Measurements from ENCODE around the gene COPB1.

COPB1 gene

DNA sequence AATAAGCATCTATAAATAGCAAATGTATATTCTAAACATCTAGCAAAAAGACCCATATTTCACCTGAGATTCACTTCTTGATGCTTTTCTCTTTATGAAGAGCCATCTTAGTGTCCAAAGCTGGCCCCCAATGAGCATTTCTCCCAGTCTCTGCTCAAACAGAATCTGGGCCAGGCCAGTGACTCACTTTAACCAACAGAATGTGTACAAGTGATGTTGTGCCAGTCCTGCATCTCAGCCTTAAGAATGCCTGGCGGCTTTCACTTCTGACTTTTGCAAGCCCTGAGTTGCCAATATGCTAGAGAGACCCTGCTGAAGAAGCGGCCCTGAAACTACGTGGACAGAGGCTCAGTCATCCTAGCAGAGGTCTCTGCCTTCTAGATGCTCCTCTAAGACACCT is 6.9 kb upstream of the COPB1 start:
- in situ Hi-C loops (cut with HindIII; ENCODE audit: low sequenced_read_pairs) = no loop called here

DNA sequence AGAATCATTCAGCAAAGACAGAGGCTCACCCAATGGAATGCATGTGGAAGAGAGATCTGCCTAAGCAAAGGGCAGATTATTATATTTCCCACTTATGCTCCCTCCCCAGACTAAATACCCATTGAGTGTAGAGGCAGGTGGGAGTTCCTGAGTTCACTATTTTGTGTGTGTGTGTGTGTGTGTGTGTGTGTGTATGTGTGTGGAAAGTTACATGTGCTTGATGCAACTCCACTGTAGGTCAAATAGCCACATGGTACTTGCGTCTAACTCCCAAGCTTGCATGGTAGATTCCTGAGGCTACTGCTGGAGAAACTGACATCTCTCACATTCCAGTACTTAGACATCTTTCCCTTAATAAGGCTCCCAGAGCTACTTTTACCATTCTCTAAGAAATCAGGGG is 3.4 kb upstream of the COPB1 start:
- in situ Hi-C loops (cut with HindIII; ENCODE audit: low sequenced_read_pairs) = no loop called here

DNA sequence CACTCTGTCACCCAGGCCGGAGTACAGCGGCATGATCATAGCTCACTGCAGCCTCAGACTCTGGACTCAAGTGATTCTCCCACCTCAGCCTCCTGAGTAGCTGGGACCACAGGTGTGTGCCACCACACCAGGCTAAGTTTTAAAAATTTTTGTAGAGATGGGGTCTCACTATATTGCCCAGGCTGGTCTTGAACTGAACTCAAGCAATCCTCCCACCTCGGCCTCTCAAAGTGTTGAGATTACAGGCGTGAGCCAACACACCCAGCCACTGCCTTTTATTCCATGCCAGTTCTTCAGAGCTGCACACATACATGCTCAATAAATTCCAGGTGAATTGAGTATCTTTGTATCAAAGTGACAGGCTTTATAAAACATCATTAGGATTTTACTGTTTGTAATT is 2.4 kb upstream of the COPB1 start:
- in situ Hi-C loops (cut with HindIII; ENCODE audit: low sequenced_read_pairs) = no loop called here

DNA sequence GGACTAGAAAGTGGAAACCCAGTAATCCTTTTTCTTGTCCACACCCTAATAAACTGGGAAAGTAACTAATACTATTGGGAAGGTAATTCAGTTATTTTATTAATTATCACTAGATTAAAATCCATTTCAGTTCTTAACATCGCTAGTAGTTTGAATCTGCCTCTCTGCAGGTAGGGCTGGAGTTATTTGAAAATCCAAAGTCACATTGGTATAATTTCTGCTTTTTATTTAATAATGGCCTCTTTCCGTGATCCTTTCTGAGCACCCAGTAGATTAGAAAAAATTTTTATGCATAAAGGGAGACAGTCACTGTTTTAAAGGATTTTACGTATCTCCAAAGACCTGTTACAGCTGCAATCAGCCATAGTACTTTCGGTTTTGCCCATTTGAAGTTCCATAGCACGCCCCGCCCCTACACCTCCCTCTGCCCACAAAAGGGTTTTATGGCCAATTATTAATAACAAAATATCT is 605 bp upstream of the COPB1 start:
- in situ Hi-C loops (cut with HindIII; ENCODE audit: low sequenced_read_pairs) = no loop called here

DNA sequence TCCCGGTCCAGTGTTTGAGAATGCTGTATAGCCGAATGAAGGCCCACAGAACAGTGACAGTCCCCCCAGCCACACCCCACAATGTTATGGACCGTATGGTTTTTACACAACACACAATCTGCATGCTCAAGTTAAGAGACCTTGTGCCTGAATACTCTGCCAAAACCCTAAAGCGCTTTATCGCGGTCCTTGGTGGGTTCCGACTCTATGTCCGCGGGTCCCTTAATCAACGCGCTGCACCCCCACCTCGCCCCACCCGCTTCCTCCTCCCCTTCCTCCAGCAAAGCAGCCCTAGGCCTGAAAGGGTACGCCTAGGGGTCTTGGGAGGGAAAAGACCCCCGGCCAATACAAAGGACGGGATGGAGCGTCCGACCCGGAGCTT is 442 bp downstream of the COPB1 start:
- in situ Hi-C loops (cut with HindIII; ENCODE audit: low sequenced_read_pairs) = no loop called here

DNA sequence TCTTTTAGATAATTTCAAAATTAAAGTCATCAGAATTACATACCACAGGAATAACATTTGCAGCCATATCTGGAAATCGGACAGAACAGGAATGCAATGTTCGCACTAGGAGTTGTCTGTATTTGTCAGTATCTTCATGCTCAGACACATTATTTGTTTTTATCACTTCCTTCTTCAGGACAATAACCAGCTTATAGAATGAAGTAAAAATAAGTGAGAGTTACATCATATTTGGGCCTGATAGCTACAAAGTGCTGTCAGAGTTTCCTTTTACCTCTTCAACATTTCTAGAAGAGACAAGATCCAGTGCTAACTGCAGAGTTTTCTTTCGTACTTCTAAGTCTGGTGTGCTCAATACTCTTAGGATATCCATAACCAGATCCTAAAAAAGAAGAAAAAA is 18.9 kb downstream of the COPB1 start:
- in situ Hi-C loops (cut with HindIII; ENCODE audit: low sequenced_read_pairs) = no loop called here

DNA sequence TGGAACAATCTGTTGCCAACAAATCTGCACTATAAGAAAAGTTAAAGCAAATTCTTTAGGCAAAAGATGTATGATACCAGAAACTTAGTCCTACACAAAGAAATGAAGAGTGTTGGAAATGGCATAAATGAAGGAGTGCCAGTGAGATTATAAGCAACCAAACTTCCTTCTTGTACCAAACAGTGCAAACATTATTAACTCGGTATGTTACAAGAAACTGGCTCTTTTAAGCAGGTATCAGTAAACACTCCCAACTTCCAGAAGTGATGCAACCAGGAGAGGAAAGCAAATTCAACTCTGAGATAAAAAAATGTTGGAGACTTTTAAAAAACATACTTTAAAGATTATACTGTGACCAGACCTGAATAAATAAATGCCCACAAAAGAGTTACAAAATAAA is 28.5 kb downstream of the COPB1 start:
- in situ Hi-C loops (cut with HindIII; ENCODE audit: low sequenced_read_pairs) = no loop called here

DNA sequence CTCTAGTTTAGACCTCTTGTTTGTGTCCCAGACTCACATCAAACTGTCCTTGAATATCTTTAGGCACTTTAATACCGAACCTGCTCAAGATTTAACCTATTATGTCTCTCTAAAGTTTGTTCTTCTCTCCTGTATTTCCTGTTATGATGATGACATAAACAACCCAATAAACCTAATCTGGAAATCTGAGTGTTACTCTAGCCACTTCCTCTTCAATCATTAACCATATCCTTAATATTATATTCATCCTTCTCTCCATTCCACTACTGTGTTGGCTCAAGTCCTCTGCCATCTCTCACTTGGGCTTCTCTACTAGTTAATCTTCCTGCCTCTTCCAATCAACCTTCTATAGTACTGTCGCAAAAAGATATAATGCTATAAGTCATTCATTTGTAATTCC is 36.0 kb downstream of the COPB1 start:
- in situ Hi-C loops (cut with HindIII; ENCODE audit: low sequenced_read_pairs) = no loop called here

DNA sequence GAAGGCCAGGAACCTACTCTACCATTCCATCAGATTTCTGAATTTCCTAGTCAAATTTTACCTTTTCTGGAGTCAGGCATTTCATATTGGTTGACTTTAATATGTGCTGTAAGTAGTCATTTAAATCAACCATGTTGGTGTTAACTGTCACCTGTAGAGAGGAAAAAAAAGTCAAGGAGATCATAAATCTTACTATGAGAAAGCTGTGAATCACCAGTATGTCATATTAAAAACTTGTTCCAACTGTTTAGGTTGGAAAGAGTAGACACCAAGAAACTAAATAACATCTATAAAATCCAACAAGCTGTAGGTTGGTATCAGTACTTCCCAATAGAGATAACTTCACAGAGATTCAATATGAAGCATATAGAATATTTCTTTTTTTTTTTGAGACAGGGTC is 39.5 kb downstream of the COPB1 start:
- in situ Hi-C loops (cut with HindIII; ENCODE audit: low sequenced_read_pairs) = no loop called here

DNA sequence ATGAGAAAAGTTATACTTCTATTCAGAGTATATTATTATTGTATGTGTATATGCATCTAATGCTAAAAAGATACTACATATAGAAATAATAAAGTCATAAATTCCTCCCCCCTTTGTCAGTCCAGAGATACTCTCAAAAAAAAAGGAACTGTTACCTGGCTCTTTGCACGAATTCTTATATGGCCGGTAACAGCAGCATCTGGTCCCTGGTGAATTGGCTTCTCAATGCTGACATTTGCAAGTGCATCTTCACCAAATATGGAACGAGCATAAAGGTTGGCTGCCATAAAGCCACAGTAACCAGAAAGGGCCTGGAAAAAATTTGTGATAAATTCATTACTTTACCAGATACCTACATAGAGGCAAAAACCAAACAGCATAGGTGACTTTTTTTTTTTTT is 41.2 kb downstream of the COPB1 start:
- in situ Hi-C loops (cut with HindIII; ENCODE audit: low sequenced_read_pairs) = loop anchor here (5.0 kb wide), 2 partner anchors 91 to 156 kb away; no protein-coding TSS in a partner anchor

DNA sequence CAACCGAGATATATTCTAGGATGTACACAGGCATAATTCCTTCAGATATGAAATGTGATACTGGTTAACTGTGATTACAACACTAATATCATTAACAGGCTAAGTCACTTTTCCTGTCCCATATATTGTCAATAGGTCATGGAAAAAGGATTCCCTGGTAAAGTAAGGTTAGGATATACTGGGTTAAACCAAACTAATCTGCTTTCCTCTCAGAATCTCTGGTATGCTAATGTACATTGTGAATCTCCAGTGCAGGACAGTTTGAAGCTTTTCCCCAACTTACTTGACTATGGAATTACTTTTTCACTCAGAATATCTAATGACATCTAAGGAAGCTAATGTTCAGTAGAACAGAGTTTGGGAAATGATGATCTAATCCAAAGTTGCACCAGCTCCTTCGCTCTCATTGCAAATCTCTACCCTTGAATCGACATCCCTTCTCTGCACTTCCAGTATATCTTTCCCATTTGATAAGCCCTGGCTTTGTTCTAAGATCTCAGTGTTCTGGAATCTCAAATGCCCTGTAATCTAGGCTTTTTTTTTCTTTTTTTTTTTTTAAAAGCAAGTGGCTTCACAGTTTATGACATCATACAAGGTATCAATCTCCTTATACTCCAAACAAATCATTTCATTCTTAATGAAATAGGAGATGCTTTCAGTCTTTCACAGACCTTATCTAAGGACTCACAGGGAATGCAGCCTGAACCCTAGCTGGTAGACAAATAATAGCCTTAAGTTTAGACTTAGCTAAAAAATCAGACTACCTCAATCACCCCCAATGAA is 43.8 kb downstream of the COPB1 start:
- in situ Hi-C loops (cut with HindIII; ENCODE audit: low sequenced_read_pairs) = loop anchor here (5.0 kb wide), 2 partner anchors 89 to 154 kb away; no protein-coding TSS in a partner anchor

DNA sequence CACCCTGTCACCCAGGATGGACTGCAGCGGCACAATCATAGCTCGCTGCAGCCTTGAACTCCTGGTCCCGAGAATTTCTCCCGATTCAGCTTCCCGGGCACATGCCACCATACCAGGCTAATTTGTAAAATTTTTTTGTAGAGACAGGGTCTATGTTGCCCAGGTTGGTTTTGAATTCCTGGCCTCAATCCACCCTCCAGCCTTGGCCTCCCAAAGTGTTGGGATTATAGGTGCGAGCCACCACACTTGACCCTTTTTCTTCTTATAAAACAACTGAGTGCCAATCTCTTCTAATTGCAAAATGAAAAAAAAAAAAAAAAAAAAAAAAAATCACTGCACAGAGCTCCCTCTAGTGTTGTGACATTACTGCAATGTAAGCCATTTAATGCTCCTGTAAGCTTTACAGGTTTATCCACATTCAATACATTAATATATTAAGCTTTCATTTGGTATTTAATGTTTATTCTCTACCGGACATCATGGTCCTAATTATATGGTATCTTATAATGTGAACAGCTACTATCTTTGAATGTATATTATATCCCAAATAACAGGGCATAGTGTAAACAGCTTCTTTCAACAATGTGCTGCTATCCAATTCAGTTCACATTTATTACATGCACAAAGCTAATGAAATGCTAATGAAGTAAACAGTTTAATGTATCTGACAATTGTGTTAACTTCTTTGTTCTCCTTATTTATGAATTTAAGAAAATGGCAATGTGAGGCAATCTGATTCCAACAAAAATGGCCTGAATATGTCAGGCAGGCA is 44.6 kb downstream of the COPB1 start:
- in situ Hi-C loops (cut with HindIII; ENCODE audit: low sequenced_read_pairs) = loop anchor here (5.0 kb wide), 2 partner anchors 88 to 153 kb away; no protein-coding TSS in a partner anchor

DNA sequence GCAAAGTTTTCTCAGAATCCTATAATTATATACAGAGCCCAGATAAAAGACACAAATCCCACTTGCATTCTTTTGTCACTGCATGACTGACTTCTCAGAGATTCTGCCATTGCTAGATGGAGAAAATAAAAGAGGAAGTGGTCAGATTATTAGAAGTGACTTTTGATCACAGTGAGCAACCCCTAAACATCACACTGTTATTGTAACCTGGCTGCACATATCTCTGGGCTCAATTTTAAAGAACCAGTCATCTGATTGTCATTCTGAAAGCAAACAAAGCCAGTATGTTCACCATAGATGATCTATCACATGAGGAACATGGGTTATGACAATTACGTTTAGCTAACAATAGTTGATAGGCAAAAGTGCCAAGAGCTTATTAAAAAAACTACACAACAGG is 47.8 kb downstream of the COPB1 start:
- in situ Hi-C loops (cut with HindIII; ENCODE audit: low sequenced_read_pairs) = no loop called here

DNA sequence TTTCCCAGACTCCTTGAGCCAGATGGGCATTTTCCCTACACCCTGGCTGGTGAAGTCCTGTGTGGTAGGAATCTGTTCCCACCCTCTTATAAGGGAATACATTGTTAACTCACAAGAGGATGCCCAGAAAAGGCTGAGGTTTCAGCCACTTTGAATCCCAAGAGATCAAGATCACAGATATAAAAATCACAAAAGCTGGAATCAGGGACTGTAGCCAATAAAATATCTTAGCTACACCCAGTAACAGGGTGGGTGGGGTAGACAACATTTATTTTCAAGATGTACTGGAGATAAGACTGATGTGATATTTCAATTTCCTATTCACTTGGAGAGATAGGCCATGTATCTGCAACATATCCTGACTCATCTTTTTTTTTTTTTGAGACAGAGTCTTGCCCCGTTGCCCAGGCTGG is 50.3 kb downstream of the COPB1 start:
- in situ Hi-C loops (cut with HindIII; ENCODE audit: low sequenced_read_pairs) = no loop called here

DNA sequence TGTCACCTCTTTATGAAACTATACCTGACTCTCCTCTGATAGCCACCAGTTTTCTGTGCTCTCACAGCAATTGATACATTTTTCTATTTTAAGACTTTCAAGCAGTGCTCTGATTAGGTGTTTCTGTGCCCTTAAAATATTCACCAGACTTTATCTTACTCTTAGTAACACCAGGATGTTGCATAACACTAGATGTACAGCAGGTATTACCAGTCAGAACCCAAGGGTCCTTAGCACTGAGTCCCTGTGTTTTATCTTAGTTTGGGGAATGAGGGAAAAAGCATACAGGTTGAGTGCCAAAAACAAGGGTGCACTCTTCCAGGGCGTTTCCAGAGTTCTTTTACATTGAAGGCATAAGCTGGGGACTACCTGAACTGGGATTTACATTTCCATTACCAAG is 51.4 kb downstream of the COPB1 start:
- in situ Hi-C loops (cut with HindIII; ENCODE audit: low sequenced_read_pairs) = no loop called here

DNA sequence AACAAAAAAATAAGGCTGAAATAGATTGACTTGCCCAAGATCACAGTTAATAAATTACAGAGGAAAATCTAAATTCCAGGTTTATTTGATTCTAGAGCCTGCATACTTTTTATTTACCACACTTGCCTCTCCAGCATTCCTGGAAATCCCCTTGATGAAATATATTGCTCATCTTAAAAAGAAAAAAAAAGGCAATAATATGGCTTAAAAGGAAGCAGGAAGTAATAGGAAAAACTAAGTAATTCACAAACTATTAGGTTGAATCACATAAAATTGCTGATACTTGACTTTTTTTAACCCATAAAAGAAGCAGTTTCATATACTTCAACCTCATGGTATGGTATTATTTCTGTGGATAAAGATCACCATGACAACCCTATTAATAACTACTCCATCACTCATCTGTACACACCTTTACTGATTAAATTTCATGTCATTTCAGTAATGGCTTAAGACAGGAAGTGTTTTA is 52.9 kb downstream of the COPB1 start:
- in situ Hi-C loops (cut with HindIII; ENCODE audit: low sequenced_read_pairs) = no loop called here

DNA sequence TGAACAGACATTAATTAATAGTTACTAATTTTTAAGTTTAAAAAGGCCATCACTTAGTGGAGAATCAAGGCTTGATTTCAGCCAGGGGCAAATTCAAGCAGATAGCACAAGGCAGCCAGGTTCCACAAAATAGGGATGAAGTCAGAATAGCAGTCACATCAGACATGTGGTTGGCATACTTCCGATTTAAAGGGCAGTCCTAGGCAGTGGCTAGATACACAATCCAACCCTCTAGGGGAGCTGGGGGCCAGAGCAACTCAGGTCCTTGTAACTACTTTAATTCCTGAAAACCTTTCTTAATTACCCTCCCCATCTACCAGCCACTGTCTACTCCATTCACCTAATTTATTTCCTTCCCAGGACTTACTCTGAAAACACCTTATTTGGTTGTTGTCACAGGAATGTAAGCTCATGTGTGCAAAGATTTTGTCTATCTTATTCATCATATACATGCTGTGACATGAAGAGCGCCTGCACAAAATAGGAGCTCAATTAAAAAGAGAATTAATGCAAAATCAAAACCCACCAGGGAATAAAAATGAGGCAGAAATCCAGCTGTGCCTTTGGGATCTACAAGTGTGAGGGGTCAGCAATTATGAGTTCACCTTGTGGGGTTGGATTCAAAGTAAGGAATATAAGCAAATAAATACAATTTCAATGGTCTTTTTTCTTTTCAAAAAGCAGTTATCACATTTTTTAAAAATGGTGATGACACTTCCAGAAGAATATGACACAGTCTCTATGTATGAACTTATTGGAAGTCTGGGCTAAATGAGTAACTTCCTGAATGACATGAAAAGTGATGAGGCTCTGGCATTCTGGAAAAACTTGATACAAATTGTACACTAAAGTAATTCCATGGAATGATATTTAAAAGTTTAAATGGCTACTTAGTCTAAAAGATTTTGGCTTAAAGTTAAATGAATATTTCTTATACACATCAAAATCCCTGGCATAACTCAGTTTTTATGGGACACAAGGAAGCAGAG is 53.8 kb downstream of the COPB1 start:
- in situ Hi-C loops (cut with HindIII; ENCODE audit: low sequenced_read_pairs) = no loop called here

DNA sequence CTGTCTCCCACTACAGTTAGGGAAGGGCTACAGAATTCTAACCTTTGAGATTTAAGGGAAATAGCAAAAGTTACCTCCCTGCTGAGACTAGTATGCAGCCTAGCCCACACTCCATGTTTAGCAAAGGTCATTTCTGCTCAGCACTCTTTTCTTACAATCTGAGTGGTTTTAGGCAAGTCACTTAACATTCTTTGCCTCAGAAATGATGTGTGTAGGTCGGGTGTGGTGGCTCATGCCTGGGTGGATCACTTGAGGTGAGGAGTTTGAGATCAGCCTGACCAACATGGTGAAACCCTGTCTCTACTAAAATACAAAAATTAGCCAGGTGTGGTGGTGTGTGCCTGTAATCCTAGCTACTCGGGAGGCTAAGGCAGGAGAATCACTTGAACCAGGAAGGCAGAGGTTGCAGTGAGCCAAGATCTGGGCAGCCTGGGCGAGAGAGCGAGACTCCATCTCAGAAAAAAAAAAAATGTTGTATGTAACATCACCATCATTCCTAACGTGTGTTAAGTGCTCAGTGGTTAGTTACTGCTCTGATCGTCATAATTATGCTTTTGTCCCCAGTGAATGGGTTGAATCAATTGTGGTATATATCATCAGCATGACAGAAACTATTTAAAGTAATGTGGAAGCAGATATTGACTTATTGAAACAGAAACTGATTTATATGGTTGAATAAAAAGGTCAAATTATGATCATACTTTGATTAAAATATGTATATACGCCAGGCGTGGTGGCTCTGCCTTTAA is 55.0 kb downstream of the COPB1 start:
- in situ Hi-C loops (cut with HindIII; ENCODE audit: low sequenced_read_pairs) = no loop called here

DNA sequence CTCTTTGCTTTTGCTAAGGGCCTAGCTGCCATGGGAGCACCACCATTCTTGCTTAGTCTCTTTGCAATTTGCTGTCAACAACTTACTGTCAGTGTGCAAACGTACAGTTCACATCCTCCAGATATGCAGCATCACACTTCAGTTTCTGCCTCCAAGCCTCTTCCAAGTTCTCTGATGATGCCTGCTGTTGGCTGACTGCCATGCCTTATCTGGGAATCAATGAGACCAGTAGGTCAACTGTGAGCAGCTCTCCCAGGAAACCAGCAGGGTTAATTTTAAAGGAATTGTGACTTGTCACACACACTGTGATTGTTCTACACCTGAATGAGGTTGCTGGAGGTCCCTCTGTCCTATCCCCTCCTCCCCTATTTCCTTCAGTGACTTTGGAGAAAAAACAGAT is 56.0 kb downstream of the COPB1 start:
- in situ Hi-C loops (cut with HindIII; ENCODE audit: low sequenced_read_pairs) = no loop called here
